ENCODE data around the gene RIF1. TPM values are rescaled to one million over a fixed set of nuclear protein-coding genes. Genes with fewer than 3 reads are reported as not detected.

The RIF1 gene
- total and polyA plus RNA-seq, 7 donors = 3.7 to 35.0 (median 17.5) TPM

DNA sequence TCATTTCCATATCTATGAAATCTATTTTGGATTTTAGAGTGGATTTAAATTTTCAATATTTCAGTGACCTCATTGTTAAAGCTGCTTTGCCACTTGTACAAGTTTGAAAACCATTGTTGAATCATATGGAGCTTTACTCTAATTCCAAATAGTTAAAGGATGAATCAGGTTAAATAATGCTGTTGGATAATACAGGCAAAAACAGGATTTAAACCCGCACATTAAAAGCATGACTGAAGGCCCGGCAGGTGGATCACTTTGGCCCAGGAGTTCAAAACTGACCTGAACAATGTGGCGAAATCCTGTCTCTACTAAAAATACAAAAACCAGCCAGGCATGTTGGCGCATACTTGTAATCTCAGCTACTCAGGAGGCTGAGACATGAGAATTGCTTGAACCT lies 68.3 kb downstream of the RIF1 start:
- intact Hi-C loops (cut with DNase I) = no loop called here
- TF ChIP-seq, protein P1, sequence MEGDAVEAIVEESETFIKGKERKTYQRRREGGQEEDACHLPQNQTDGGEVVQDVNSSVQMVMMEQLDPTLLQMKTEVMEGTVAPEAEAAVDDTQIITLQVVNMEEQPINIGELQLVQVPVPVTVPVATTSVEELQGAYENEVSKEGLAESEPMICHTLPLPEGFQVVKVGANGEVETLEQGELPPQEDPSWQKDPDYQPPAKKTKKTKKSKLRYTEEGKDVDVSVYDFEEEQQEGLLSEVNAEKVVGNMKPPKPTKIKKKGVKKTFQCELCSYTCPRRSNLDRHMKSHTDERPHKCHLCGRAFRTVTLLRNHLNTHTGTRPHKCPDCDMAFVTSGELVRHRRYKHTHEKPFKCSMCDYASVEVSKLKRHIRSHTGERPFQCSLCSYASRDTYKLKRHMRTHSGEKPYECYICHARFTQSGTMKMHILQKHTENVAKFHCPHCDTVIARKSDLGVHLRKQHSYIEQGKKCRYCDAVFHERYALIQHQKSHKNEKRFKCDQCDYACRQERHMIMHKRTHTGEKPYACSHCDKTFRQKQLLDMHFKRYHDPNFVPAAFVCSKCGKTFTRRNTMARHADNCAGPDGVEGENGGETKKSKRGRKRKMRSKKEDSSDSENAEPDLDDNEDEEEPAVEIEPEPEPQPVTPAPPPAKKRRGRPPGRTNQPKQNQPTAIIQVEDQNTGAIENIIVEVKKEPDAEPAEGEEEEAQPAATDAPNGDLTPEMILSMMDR (IDR thresholded peaks at IDR 0.05) = no peak
- Histone ChIP-seq H3K27me3 (ENCODE audit: insufficient read depth in 3 of 3, low read length in 2 of 3) (no peaks in the 10 kb centered on the region), H3K4me3 (no peak overlapping the region), H3K4me1 (no peaks in the 10 kb centered on the region), H3K36me3 (ENCODE audit: insufficient read depth in 1 of 2, low read depth in 1 of 2) (peaks cover 0 to 73% of the 10 kb centered on the region in 2 donors), H3K27ac (peak overlapping the region; percentile 6), H3K9me3 (no peaks in the 10 kb centered on the region)
- WGBS, 3 donors = 62 to 87% (median 71%) methylated on average over 4 of the region's 4 CpGs
- DNase-seq = no peak
- peak in 2 of 4 donors; percentile 2 to 3 for ATAC-seq

DNA sequence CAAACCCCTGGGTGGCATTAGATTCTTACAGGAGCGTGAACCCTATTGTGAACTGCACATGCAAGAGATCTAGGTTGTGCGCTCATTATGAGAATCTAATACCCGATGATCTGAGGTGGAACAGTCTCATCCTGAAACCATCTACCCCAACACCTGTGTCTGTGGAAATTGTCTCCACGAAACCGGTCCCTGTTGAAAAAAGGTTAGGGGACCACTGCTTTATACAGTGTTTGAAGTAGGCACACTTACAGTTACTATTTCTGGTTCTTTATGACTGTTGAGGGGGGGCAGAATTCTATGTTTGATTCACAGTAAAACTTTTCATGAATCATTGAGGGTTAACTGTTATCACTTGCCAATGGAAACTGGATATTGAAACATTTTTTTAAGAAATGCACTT lies 72.0 kb downstream of the RIF1 start:
- Histone ChIP-seq H3K9me3 (no peaks in the 10 kb centered on the region), H3K36me3 (ENCODE audit: insufficient read depth in 1 of 2, low read depth in 1 of 2) (peaks cover 9 to 79% of the 10 kb centered on the region in 2 donors), H3K4me3 (no peak overlapping the region), H3K27ac (peak overlapping the region; percentile 7), H3K4me1 (no peaks in the 10 kb centered on the region), H3K27me3 (ENCODE audit: insufficient read depth in 3 of 3, low read length in 2 of 3) (no peaks in the 10 kb centered on the region)
- WGBS, 3 donors = 93 to 95% (median 94%) methylated on average over 5 of the region's 5 CpGs
- TF ChIP-seq, protein P1 (IDR thresholded peaks at IDR 0.05) = no peak
- no peak for DNase-seq
- no peak for ATAC-seq
- intact Hi-C loops (cut with DNase I) = no loop called here

DNA sequence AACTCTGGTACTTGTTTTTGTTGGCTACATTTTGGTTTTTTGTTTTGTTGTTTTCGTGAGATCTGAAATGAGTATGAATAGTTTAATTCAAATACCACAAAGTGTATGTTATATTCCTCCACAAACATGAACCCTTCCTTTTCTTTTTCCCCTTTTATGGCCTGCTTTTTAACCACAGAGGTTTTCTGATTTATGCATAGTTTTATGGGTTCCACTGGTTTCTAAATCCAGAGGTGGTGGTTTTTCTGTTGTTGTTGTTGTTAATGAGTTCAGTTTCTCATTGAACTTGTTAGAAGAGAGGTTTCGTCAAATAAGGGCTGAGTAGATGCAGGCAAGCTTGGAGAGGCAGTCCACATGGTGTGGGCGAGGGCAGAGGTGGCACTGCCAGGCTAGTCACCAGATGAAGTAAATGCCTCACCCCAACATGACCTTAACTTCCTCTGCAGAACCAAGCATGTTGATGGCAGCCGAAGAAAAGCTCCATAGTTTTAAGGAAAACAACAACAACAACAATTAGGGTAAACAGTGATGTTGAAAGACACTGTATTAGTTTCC lies 72.5 kb downstream of the RIF1 start:
- H3K4me1 ChIP-seq = no peaks in the 10 kb centered on the region
- intact Hi-C loops (cut with DNase I) = no loop called here
- 78 to 93% (median 81%) methylated on average over 4 of the region's 4 CpGs for WGBS, 3 donors
- H3K27me3 ChIP-seq (ENCODE audit: insufficient read depth in 3 of 3, low read length in 2 of 3) = no peaks in the 10 kb centered on the region
- H3K36me3 ChIP-seq (ENCODE audit: insufficient read depth in 1 of 2, low read depth in 1 of 2) = peaks cover 9 to 79% of the 10 kb centered on the region in 2 donors
- peak in 2 of 4 donors; percentile 22 to 28 for ATAC-seq
- peak overlapping the region; percentile 7 for H3K27ac ChIP-seq
- H3K4me3 ChIP-seq = no peak overlapping the region
- no peak for DNase-seq
- TF ChIP-seq, protein P1 (IDR thresholded peaks at IDR 0.05) = no peak
- no peaks in the 10 kb centered on the region for H3K9me3 ChIP-seq

DNA sequence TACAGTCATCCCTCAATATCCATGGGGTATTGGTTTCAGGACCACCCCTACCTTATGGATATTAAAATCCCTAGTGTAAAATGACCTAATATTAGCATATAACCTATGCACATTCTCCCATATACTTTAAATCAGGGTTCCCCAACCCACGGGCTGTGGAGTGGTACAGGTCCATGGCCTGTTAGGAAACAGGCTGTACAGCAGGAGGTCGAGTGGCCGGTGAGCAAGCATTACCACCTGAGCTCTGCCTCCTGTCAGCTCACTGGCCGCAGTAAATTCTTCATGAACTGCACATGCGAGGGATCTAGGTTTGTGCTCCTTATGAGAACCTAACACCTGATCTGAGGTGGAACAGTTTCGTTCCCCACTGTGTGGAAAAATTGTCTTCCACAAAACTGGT lies 73.8 kb downstream of the RIF1 start:
- Histone ChIP-seq H3K36me3 (ENCODE audit: insufficient read depth in 1 of 2, low read depth in 1 of 2) (peaks cover 9 to 89% of the 10 kb centered on the region in 2 donors), H3K4me3 (no peak overlapping the region), H3K27ac (no peak overlapping the region), H3K9me3 (no peaks in the 10 kb centered on the region), H3K27me3 (ENCODE audit: insufficient read depth in 3 of 3, low read length in 2 of 3) (no peaks in the 10 kb centered on the region), H3K4me1 (no peaks in the 10 kb centered on the region)
- intact Hi-C loops (cut with DNase I) = no loop called here
- TF ChIP-seq, protein P1 (IDR thresholded peaks at IDR 0.05) = no peak
- ATAC-seq (peak in 2 of 4 donors; percentile 2 to 6), DNase-seq (no peak)
- WGBS, 3 donors = 84 to 98% (median 85%) methylated on average over 6 of the region's 6 CpGs

DNA sequence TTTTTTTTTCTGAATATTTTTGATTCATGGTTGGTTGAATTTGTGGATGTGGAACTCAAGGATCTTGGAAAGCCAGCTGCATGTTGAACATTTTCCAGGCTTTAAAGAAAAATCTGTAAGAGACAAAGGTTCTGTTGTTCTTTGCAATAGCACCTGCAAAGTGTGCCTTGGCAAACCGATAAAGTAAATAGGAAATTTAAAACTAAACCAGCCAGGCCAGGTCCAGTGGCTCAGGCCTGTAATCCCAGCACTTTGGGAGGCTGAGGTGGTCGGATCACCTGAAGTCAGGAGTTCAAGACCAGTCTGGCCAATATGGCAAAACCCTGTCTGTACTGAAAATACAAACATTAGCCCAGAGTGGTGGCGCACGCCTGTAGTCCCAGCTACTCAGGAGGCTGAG lies 74.4 kb downstream of the RIF1 start:
- WGBS, 3 donors = 82 to 89% (median 87%) methylated on average over 4 of the region's 4 CpGs
- peak overlapping the region; percentile 8 for H3K27ac ChIP-seq
- intact Hi-C loops (cut with DNase I) = no loop called here
- no peaks in the 10 kb centered on the region for H3K9me3 ChIP-seq
- no peaks in the 10 kb centered on the region for H3K4me1 ChIP-seq
- TF ChIP-seq, protein P1 (IDR thresholded peaks at IDR 0.05) = no peak
- ATAC-seq (no peak), DNase-seq (no peak)
- peaks cover 9 to 94% of the 10 kb centered on the region in 2 donors for H3K36me3 ChIP-seq (ENCODE audit: insufficient read depth in 1 of 2, low read depth in 1 of 2)
- no peaks in the 10 kb centered on the region for H3K27me3 ChIP-seq (ENCODE audit: insufficient read depth in 3 of 3, low read length in 2 of 3)
- no peak overlapping the region for H3K4me3 ChIP-seq
